ENCODE measurements around the gene MED15.

DNA sequence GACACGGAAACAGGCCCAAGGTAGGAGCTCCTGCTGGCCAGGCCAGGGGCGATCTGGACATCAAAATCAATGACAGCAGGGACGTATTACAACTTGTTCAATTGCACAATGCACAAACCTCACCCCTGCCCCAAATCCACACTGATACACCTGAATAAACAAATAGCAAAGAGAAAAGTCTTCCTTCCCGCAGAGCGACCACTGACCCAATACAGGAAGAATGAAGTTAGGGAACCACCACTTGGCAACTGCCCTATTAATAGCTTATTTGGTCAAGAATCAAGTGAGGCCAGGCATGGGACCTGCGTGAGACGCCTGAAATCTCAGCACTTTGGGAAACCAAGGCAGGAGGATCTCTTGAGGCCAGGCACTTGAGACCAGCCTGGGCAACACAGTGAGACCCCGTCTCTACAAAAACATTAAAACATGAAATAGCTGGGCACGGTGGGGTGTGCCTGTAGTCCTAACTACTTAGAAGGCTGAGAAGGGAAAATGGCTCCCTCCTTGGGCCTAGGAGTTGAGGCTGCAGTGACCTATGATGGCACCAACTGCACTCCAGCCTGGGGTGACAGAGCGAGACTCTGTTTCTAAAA is 109.1 kb downstream of the MED15 start:
- TF ChIP-seq, protein P1, sequence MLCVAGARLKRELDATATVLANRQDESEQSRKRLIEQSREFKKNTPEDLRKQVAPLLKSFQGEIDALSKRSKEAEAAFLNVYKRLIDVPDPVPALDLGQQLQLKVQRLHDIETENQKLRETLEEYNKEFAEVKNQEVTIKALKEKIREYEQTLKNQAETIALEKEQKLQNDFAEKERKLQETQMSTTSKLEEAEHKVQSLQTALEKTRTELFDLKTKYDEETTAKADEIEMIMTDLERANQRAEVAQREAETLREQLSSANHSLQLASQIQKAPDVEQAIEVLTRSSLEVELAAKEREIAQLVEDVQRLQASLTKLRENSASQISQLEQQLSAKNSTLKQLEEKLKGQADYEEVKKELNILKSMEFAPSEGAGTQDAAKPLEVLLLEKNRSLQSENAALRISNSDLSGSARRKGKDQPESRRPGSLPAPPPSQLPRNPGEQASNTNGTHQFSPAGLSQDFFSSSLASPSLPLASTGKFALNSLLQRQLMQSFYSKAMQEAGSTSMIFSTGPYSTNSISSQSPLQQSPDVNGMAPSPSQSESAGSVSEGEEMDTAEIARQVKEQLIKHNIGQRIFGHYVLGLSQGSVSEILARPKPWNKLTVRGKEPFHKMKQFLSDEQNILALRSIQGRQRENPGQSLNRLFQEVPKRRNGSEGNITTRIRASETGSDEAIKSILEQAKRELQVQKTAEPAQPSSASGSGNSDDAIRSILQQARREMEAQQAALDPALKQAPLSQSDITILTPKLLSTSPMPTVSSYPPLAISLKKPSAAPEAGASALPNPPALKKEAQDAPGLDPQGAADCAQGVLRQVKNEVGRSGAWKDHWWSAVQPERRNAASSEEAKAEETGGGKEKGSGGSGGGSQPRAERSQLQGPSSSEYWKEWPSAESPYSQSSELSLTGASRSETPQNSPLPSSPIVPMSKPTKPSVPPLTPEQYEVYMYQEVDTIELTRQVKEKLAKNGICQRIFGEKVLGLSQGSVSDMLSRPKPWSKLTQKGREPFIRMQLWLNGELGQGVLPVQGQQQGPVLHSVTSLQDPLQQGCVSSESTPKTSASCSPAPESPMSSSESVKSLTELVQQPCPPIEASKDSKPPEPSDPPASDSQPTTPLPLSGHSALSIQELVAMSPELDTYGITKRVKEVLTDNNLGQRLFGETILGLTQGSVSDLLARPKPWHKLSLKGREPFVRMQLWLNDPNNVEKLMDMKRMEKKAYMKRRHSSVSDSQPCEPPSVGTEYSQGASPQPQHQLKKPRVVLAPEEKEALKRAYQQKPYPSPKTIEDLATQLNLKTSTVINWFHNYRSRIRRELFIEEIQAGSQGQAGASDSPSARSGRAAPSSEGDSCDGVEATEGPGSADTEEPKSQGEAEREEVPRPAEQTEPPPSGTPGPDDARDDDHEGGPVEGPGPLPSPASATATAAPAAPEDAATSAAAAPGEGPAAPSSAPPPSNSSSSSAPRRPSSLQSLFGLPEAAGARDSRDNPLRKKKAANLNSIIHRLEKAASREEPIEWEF (IDR thresholded peaks at IDR 0.05; ENCODE audit: insufficient replicate concordance, low read depth, low read length), result no peak
- TF ChIP-seq, protein P2, sequence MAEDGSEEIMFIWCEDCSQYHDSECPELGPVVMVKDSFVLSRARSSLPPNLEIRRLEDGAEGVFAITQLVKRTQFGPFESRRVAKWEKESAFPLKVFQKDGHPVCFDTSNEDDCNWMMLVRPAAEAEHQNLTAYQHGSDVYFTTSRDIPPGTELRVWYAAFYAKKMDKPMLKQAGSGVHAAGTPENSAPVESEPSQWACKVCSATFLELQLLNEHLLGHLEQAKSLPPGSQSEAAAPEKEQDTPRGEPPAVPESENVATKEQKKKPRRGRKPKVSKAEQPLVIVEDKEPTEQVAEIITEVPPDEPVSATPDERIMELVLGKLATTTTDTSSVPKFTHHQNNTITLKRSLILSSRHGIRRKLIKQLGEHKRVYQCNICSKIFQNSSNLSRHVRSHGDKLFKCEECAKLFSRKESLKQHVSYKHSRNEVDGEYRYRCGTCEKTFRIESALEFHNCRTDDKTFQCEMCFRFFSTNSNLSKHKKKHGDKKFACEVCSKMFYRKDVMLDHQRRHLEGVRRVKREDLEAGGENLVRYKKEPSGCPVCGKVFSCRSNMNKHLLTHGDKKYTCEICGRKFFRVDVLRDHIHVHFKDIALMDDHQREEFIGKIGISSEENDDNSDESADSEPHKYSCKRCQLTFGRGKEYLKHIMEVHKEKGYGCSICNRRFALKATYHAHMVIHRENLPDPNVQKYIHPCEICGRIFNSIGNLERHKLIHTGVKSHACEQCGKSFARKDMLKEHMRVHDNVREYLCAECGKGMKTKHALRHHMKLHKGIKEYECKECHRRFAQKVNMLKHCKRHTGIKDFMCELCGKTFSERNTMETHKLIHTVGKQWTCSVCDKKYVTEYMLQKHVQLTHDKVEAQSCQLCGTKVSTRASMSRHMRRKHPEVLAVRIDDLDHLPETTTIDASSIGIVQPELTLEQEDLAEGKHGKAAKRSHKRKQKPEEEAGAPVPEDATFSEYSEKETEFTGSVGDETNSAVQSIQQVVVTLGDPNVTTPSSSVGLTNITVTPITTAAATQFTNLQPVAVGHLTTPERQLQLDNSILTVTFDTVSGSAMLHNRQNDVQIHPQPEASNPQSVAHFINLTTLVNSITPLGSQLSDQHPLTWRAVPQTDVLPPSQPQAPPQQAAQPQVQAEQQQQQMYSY (CRISPR knock-in tag; IDR thresholded peaks at IDR 0.05), result no peak
- TF ChIP-seq LARP7 (IDR thresholded peaks at IDR 0.05) (no peak), ESRRA (IDR thresholded peaks at IDR 0.05; ENCODE audit: low read length) (no peak)
- TF ChIP-seq, protein P3, sequence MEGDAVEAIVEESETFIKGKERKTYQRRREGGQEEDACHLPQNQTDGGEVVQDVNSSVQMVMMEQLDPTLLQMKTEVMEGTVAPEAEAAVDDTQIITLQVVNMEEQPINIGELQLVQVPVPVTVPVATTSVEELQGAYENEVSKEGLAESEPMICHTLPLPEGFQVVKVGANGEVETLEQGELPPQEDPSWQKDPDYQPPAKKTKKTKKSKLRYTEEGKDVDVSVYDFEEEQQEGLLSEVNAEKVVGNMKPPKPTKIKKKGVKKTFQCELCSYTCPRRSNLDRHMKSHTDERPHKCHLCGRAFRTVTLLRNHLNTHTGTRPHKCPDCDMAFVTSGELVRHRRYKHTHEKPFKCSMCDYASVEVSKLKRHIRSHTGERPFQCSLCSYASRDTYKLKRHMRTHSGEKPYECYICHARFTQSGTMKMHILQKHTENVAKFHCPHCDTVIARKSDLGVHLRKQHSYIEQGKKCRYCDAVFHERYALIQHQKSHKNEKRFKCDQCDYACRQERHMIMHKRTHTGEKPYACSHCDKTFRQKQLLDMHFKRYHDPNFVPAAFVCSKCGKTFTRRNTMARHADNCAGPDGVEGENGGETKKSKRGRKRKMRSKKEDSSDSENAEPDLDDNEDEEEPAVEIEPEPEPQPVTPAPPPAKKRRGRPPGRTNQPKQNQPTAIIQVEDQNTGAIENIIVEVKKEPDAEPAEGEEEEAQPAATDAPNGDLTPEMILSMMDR (IDR thresholded peaks at IDR 0.05 in 2 of 3, conservative IDR thresholded peaks at IDR 0.05 in 1 of 3; ENCODE audit: control insufficient read depth in 2 of 3, extremely low read depth in 1 of 3, insufficient read depth in 1 of 3, low read depth in 3 of 3, low read length in 3 of 3), result no peak

Data from GM12878 (cell line).